ENCODE results near the gene SUSD4.

- TF ChIP-seq CTCF (IDR thresholded peaks at IDR 0.05; ENCODE audit: low read length) (no peak), EZH2 (IDR thresholded peaks at IDR 0.05; ENCODE audit: borderline replicate concordance, low read length) (no peak)
Measured at GRCh38 chr1:223179786-223180185, 184.2 kb downstream of the SUSD4 start.

Measured in OCI-LY1 (cell line).